CD4-positive, alpha-beta T cell treated with Interleukin-15 for 4 hours (primary cell): ENCODE data around the gene COX7C.

Source experiments
- DNase-seq: peaks from one replicate; pipeline ENCODE4 v3.0.0-alpha.2; 2020; ENCODE audit warnings: low spot score

Gene COX7C

GRCh38 chr5:86665984-86666760 lies 48.4 kb downstream of the COX7C start:
- peak; percentile 12 for DNase-seq

- no peak for DNase-seq
These were observed 49.2 kb downstream of the COX7C start for GRCh38 chr5:86666981-86667380.
